Left renal cortex interstitium (tissue), 4 donors: ENCODE measurements around the gene FOSB. TPM values are rescaled to one million over a fixed set of nuclear protein-coding genes. Genes with fewer than 3 reads are reported as not detected.
"Not testable (repeated sequence)": the region's sequence is repeated elsewhere in the genome, so short reads cannot be mapped to it uniquely, and the experiment has no call there.

Experiments used
- DNase-seq, 4 donors: peaks; one replicate each; pipeline ENCODE4 v3.0.0-alpha.2; 2013; ENCODE audit warnings: low read depth in 4 of 4, low spot score in 2 of 4, missing footprints in 1 of 4
- polyA plus RNA-seq, 4 donors: library from polyadenylated mRNA; unstranded; fragments of 120-200 nt; gene quantifications; one replicate each; pipeline ENCODE4 v1.2.1, GENCODE V29; 2013; ENCODE audit not compliant: insufficient read length in 4 of 4

FOSB gene
- polyA plus RNA-seq, 4 donors, result 3.2 to 83.2 (median 8.8) TPM

- no peak for DNase-seq
These were observed 33.3 kb downstream of the FOSB start for GRCh38 chr19:45500918-45501729.

DNA sequence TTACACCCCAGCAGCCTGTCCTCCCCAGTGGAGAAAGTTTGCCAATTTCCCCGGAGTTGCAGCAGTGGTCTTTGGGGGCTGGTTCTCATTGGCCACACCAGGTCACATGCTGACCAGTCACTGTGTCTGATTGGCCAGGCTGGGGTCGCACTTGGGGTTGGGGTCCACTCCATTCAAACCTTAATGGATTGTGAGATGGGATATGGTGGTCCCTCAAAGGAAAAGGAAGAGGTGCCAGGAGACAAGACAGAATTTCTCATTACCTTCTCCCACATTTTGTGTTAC, 33.9 kb downstream of the FOSB start:
- DNase-seq, result no peak

- DNase-seq, result no peak
These were observed 34.3 kb downstream of the FOSB start for GRCh38 chr19:45502111-45502510.

DNA sequence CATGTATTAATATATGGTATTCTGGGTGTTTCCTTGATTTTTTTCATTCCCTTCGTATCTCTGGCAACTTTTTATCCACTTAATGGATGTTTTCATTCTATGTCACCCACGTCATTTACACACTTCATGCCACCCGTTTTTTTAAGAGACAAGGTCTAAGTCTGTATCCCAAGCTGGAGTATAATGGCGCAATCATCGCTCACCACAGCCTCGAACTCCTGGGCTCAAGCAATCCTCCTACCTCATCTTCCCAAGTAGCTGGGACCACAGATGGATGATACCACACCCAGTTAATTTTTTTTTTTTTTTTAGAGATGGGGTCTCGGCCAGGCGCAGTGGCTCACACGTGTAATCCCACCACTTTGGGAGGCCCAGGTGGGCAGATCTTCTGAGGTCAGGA, 36.1 kb downstream of the FOSB start:
- no peak for DNase-seq

GRCh38 chr19:45505151-45505995, 37.6 kb downstream of the FOSB start:
- DNase-seq, result no peak

DNA sequence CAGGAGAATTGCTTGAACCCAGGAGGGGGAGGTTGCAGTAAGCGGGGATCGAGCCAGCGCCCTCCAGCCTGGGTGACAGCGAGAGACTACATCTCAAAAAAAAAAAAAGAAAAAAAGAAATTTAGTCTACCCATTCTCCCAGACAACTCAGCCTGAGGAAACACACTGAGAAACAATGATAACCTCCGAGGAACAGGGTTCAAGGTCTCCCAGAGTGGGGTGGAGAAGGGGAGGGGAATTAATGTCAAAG, 38.1 kb downstream of the FOSB start:
- DNase-seq, result no peak

- peak in 2 of 4 donors; percentile 76 to 79 for DNase-seq
These were observed 38.6 kb downstream of the FOSB start for GRCh38 chr19:45506246-45506988.

DNA sequence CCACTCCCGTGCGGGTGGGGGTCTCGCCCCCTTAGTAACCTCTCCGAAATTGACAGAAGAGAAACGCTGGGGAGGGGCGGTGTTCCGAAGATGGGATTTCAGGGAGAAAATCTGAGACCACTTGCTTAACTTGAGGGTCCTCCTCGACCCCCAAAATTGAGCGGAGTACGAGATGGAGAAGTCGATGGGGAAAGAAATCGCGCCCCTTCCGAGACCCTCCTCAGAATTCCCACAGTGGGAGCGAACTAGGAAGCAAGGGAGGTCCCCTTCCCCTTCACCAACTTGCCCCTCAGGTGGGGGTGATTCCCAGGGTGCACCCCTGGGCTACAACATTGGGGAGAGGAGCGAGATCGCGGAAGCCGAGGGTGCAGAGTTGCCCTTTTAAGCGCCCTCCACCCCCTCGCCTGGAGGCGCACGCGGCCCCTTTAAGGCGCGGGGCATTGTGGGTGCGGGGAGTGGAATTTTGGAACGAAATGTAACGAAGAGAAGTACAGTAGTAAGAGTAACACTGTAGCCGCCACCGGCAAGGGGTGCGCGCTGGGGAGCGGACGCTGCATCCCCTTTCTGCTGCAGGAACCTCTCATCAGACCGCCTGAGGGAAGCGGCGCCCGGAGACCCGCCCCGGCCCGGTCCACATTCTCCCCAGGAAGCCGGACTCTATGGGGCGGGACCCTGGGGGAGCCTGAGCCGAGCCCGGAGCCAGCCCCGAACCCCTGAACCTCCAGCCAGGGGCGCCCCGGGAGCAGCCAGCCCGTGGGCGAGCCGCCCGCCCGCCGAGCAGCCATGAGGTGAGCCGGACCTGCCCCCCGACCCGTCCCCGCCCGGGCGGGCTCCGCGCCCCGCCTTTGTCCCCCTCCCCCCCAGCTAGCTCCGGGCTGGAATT, 39.4 kb downstream of the FOSB start, which contains the start of gene VASP:
TSS of gene VASP (plus strand) at position 491 of the 883 bp plus-strand sequence. CDS start at position 784, 293 bp downstream.
- peak in 2 of 4 donors; percentile 70 to 75 for DNase-seq

- DNase-seq, result no peak
These were observed 40.1 kb downstream of the FOSB start for GRCh38 chr19:45507872-45508416.

DNA sequence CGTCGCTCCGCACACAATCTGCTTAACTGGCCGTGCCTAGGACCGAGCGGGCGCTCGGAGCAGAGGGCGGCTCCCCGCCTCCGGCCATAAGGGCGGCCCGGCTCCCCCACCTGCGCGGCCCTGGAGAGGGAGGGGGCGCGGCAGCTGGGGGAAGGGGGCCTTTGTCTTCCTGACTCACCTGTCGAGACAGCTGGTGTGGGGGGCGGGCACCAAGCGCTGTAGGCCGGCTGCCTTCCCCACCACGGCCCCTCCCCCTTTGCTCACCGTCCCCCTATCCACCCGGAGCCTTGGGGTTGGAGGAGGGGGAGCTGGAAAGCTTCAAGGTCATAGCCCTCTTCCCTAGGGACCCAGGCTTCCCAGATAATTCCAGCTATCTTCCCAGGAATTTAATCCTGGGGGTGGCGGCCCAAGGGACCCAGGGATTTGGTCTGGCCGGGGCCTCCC, 40.6 kb downstream of the FOSB start:
- no peak for DNase-seq

DNA sequence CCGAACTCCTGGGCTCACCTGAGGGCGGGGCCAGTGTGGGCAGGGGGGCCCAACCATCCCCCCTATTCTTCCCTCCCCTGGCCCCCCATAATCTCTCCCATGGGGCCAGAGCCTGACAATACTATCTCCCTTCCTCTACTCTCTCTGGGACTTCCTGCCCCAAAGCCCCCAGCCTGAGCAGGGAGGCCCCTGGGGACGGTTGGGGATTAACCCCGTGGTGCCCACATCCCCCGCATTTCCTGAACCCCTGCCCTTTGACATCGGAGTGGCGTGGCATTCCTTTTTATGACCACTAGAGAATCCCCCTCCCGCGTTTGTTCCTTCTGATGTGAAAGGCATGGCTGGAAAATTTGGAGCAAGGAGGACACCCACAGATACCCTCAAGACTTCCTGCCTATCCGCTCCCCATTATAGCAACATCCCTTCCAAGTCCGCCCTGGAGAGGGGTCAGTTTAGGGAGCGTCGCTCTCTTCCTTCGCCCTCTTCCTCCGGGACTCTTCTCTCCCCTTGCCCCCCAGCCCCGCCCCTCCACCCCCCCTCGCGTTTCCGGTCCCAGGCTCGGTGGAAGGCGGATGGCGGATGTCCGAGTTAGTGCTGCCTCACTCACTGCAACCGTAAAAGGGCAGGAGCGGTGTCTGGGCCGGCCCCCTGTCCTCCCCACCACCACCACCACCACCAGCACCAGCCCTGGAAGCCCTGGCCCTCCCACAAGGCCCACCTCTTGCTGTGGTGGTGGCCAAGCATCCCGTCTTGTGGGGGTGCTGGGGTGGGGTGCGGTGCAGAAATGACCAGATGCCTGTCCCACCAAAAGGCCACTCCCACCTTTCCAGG, 41.3 kb downstream of the FOSB start:
- DNase-seq, result no peak

GRCh38 chr19:45509692-45510015, 41.9 kb downstream of the FOSB start:
- DNase-seq, result no peak

- DNase-seq, result not testable (repeated sequence)
These were observed 42.6 kb downstream of the FOSB start for GRCh38 chr19:45510352-45510751.

DNA sequence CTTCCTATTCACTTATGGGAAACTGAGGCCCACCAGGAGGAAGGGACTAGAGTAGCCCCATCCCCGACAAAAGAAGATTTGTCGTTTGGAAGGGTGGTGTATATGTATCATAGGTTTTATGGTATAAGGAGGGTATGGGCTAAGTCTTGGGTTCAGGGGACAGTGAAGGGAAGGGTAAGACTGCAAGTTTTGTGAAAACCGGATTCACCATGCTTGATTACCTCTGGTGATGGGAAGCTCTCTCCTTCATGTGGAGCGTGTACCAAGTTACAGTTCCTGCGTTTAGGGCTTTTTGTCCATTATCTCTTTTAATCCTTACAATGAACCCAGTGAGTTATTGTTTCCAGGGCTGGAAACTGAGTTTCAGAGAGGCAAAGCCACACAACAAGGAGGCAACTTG, 43.3 kb downstream of the FOSB start:
- DNase-seq, result no peak

DNA sequence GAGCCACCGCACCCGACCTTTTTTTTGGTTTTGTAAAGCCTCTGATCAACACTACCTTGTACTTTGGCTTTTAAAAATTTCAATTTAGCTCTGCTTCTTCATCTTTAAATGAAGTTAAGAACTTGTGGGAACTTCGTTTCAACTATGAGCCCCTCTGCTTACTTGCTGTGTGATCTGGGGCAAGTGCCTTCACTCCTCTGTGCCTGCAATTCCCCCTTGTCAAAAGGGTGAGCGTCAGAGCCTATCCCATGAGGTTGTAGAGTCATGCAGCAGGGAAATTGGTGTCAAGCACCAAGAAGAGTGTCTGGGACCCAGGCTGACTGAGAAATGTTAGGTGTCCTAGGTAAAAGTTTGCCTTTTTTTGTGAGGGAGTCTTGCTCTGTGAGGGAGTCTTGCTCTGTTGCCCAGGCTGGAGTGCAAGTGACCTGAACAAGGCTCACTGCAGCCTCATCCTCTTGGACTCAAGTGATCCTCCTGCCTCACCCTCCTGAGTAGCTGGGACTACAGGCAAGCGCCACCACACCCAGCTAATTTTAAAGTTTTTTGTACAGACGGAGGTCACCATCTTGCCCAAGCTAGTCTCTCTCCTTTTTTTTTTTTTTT, 45.2 kb downstream of the FOSB start:
- no peak for DNase-seq

- no peak for DNase-seq
These were observed 46.7 kb downstream of the FOSB start for GRCh38 chr19:45514376-45515051.

DNA sequence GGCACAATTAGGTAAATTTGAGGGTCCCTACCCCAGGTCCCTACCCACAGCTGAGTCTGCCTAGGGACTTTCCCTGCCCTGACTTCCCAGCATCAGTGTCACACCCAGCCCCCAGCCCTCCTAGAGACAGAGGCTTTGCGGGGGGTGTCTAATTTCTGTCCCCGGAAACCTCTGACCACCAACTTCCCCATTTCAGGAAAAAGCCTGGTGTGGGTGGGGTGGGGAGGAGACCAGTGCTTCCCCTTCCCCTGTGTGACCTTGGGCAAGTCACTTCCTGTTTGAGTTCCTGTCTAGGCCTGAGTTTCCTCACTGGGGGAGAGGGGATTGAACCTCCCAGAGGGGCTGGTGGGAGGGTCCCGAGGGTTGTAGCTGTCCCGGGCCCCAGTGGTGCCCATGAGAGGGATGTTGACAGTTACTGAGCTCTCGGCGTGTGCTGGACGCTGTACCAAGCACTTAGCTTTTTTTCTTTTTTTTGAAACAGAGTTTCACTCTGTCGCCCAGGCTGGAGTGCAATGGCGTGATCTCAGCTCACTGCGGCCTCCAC, 47.4 kb downstream of the FOSB start:
- DNase-seq, result no peak

DNA sequence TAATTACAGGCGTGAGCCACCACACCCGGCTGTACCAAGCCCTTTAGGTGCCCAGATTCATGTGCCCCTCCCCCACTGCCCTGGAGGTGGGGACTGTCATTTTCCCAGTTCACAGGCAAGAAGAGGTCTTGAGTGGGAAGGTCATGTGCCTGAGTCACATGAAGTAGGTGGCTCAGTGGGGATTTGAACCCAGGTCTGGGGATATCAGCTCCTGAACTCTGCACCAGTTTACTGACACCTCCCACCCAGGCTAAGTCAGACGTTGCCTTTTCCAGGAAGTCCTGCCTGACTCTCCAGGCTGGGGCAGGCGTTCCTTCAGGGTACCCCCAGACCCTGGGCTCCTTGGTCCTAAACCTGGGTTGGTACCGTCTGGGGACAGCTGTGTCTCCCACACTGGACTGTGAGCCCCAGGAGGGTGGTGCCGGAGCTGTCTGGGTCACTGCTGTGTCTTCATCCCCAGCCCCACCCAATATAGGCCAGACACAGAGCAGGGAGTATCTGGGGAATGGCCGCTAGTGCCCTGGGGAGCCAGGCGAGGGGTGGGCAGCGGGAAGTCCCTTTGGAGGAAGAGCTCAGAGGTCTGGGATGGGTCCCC, 48.1 kb downstream of the FOSB start:
- no peak for DNase-seq
